Endometrial microvascular endothelial cells (primary cell): ENCODE measurements around the gene MGMT. TPM values are rescaled to one million over a fixed set of nuclear protein-coding genes. Genes with fewer than 3 reads are reported as not detected.

Experiments
- in situ Hi-C: cut with HindIII; loops from 2 replicates; pipeline ENCODE4 v1.10.0; 2017; ENCODE audit warnings: low sequenced_read_pairs, low pct_unique_long_range_greater_than_20kb; ENCODE audit errors: inconsistent ontology term
- total RNA-seq: library from RNA; depleted of rRNA; stranded (reverse); fragments of >200 nt; gene quantifications from one replicate; pipeline ENCODE4 v1.2.3, GENCODE V29; 2015; ENCODE audit errors: inconsistent ontology term

Gene MGMT
- total RNA-seq, 1 donor from 2014 or later: 2.0 TPM

- in situ Hi-C loops: no loop called here
Observed at GRCh38 chr10:129531195-129531968, 64.3 kb downstream of the MGMT start.

GRCh38 chr10:129531969-129532660, 65.1 kb downstream of the MGMT start:
- in situ Hi-C loops: no loop called here

DNA sequence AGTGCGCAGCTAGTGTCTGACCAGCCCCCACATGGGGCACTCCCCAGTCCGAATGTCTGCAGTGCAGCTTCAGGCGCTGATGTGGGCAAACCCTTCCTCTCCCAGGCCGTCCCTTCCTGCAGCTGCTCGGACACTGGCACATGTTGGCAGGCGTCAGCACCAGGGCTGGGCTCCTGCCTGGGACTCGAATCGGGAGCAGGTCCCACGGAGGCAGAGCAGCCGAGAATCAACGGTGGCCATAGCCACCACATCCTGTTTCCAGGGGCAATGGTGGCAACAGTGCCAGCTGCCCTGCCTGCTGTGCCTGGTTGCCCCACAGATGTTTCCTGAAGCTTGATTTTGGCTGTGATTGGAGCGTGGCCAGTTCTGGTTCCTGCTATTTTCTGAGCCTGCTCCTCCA, 65.8 kb downstream of the MGMT start:
- in situ Hi-C loops: no loop called here

DNA sequence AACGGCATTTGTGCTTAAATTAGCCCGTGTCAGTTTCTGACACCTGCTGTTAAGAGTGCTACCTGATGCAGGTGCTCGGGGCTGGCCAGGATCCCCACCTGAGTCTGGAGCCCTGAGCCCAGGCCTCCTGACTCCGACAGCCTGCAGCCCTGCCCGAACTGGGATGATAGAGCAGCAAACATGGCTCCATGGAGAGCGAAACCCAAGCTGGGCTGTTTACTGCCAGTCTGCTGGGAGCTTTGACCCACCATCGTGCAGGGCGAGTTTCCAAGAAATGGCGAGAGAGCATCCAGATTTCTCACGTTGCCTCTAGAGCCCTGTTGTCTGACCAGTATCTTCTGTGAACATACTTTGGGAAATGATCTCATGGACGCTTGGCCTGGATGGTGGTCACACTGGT, 66.2 kb downstream of the MGMT start:
- in situ Hi-C loops: no loop called here

- in situ Hi-C loops: no loop called here
Observed at GRCh38 chr10:129534826-129535225, 67.8 kb downstream of the MGMT start.

DNA sequence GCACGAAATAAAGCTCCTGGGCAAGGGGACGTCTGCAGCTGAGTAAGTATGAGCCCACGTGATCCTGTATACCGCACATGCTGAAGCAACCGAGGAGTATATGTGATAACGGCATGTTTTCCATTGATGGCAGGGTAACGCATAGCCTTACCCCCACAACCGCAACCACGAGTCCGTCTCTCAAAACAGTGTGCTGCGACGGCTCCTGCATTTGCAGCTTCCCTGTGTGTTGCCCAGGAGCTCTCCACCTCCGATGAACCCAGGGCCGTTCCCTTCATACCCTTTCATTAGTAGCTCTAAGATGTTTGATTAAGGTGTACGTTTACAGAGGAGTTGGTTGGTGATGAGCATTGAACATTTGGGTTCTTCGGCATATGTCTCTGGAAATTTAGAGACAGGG, 69.3 kb downstream of the MGMT start:
- in situ Hi-C loops: no loop called here

- in situ Hi-C loops: no loop called here
Observed at GRCh38 chr10:129537151-129537550, 70.1 kb downstream of the MGMT start.

DNA sequence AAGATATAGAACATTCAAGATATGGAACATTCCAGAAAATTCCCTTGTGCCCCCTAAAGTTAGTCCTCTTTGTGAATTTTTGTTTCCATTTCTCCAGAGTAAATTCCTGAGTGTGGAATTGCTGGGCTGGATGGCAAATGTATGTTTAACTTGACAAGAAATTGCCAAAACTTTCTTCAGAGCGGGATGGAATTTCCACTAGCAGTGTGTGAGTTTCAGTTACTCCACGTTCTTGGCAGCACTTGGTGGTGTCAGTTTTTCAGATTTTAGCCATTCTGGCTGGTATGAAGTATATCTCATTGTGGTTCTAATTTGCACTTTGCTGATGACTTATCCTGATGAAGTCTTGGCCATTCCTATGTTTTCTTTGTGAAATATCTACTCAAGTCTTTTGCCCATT, 71.2 kb downstream of the MGMT start:
- in situ Hi-C loops: no loop called here

GRCh38 chr10:129541200-129541599, 74.2 kb downstream of the MGMT start:
- in situ Hi-C loops: no loop called here

GRCh38 chr10:129541748-129542487, 74.9 kb downstream of the MGMT start:
- in situ Hi-C loops: no loop called here

DNA sequence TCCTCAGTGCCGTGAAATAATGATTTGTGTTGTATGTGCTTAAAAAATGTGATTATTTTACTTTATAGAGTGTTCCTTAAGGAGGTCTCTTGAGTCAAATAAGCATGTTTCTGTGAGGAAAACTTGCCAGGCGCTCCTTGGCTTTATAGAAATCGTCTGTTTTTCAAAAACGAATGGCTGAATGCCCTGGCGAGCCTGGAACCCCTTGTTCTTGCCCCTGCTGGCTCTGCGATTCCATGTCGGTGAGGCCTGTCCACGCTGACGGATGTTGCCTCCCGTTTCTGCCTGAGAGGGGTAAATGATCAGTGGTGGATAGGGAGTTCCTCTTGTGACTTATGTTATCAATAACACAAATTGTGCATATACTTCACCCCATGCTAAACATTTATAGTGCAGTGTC, 75.5 kb downstream of the MGMT start:
- in situ Hi-C loops: no loop called here

DNA sequence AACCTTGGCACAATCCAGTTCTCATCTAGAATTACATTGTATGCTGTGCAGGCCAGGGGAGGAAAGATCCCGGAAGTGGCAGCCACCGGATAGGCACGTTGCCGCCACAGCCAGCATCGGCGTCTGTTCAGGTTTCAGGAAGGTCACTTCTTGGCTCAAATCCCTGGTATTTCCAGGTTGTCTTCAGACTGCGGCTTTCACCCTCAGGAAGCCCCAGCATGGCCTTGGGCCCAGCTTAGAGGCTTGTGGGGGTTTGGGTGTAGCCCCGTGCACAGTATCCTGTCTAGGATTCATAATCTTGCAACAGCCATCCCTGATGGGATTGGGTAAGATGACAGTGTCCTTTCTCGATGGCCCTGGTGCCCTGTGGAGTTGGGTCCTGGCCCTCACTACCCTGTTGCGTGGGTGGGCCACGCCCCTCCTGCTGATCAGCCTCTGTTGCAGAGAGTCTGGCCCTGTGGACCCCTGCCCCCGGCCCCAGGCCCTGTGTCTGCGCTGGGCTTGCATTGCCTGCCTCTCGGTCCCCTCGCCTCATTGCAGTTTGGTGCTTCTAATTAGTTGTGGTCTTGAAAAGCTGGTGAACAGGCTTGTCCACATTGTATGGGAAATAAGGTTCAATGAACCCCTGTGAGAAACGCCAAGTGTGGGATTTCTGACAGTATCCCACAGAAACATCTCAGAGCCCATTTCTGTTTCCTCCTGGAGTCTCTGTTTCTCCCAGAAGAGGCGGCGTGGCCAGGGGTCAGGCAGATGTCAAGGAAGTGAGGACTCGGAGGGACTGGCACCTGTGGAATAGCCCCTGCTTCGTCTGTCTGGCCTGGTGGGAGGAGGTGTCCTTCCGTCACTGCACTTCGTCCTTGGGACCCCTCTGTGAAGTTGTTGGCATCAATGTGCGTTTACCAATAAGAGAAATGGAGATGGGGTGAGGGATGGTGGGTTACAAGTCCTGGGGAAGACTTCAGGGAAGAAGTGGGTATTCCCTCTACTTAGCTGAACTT, 77.5 kb downstream of the MGMT start:
- in situ Hi-C loops: no loop called here

DNA sequence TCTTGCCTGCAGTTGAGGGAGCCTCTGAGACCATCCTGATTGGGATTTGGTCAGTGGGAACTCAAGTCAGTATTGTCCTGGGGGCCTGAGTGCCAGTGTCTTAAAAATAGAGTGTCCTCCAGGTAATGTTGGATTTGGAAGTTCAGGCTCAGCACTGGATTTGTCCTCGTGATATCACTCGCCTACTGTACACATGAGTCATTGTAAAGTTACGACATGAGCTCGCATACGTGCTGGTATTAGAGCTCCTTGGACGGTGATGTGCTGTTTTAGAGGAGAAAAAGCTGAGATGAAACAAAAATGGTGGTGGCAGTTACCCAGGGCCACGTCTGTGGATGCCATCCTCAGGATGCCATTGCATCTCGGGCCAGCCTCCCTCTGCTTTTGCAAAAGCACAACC, 78.2 kb downstream of the MGMT start:
- in situ Hi-C loops: no loop called here

DNA sequence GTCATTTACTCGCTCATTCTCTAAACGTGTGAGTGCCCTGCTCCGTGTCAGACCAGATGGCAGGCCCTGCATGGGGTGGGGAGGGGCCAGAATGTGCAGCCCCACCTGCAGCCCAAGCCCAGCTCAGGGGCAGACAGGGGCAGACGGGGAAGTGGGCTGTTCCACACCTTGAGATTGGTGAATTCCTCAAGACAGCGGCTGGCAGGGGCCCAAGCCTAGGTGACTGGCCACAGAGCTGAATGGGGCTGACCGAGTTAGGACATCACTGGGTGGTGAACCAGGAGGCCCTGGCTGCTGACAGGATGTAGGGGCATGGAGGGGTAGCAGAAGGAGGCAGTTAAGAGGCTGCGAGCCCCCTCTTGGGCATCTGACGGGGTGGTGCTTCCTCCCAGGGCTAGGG, 79.1 kb downstream of the MGMT start:
- in situ Hi-C loops: no loop called here

GRCh38 chr10:129547608-129548007, 80.6 kb downstream of the MGMT start:
- in situ Hi-C loops: no loop called here

GRCh38 chr10:129548600-129548999, 81.6 kb downstream of the MGMT start:
- in situ Hi-C loops: no loop called here

DNA sequence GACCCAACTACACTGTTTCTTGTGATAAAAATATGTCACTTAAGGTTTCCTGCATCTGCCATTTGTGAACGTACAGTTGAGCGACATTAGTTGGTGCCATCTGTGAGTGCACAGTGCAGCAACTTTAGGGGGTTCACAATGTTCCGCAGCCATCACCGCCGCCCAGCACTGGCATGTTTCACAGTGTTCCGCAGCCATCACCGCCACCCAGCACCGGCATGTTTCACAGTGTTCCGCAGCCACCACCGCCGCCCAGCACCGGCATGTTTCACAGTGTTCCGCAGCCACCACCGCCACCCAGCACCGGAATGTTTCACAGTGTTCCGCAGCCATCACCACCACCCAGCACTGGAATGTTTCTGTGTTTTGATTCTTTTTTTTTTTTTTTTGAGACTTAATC, 83.0 kb downstream of the MGMT start:
- in situ Hi-C loops: no loop called here

DNA sequence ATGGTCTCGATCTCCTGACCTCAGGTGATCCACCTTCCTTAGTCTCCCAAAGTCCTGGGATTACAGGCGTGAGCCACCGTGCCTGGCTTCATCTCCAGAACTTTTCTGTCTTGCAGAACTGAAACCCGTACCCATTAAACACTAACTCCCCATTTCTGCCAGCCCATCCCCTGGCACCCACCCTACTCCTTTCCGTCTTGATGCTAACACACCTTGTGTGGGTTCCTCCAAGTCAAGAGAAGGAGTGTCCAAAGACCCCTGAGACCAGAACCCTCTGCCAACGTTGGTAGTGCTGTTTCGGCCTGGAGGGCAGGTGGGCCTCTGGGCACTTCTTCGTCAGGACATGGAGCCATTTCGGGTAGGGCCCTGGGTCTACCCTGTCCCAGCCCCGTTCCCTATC, 83.6 kb downstream of the MGMT start:
- in situ Hi-C loops: no loop called here

DNA sequence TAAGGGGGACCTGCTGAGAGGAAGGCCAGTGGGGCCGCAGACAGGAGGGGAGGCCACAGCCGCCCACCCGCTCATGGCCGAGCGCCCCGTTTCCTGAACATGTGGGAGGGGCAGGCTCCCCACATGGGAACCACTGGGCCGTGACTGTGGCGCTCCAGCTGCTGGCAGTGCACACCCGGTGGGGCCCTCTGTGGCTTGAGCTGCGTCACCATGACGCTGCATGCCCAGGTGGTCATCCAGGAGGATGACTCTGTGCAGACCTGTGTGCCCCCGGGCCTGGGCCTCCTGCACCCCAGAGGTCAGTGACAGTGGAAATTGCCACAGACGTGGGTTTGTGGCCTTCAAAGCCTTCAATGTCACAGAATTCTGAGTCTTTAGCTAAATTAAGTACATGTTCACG, 85.1 kb downstream of the MGMT start:
- in situ Hi-C loops: no loop called here
